Nephron (organoid): Measurements from ENCODE around the gene GPR15LG.

Experiments used
- H3K27ac Mint-ChIP-seq, 3 experiments: 2 replicates each; pipeline ENCODE4 v1.8.0; 2020; ENCODE audit warnings: mixed read lengths in 3 of 3, mild to moderate bottlenecking in 2 of 3, moderate library complexity in 1 of 3
- H3K27me3 Mint-ChIP-seq: 2 replicates; pipeline ENCODE4 v1.8.0; 2021; ENCODE audit warnings: low read depth, mild to moderate bottlenecking, moderate library complexity, mixed read lengths
- H3K36me3 Mint-ChIP-seq: 2 replicates; pipeline ENCODE4 v1.8.0; 2020; ENCODE audit warnings: low read depth, mixed read lengths
- H3K4me1 Mint-ChIP-seq: 2 replicates; pipeline ENCODE4 v1.8.0; 2020; ENCODE audit warnings: mixed read lengths
- H3K4me3 Mint-ChIP-seq, 3 experiments: 2 replicates each; pipeline ENCODE4 v1.8.0; 2020; ENCODE audit warnings: mild to moderate bottlenecking in 3 of 3, mixed read lengths in 3 of 3, moderate library complexity in 2 of 3
- H3K9me3 Mint-ChIP-seq: 2 replicates; pipeline ENCODE4 v1.8.0; 2020; ENCODE audit warnings: mixed read lengths
- TF ChIP-seq, protein P1 (sequence below), 3 experiments: fragments of 200-600 bp; sonication (generic); IDR thresholded peaks; one replicate each; pipeline ENCODE4 v1.5.0; 2021; ENCODE audit warnings: antibody characterized with exemption in 3 of 3; ENCODE audit not compliant: unreplicated experiment in 3 of 3

The GPR15LG gene

DNA sequence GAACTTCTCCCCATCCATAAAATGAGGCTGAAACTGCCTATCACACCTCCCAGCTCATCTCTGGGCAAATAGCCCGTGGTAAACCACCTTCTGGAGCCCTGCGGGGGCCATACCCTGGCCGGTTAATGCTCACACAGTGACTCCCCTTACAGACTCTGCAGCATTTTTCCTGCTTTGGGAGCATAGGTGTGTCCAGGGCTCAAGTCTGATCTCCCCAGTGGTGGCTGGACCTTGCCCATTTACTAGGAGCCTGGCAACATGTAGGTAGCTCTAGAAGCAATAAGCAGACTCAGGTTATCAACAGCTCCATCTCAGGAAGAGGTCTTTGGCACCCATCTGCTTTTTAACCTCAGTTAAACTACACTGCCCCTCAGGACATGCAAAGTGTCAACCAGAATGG, 15.2 kb downstream of the GPR15LG start:
- Mint-ChIP-seq H3K4me3 (no peak overlapping the region), H3K27ac (no peak overlapping the region), H3K27me3 (peaks cover 37% of the 10 kb centered on the region), H3K9me3 (no peaks in the 10 kb centered on the region), H3K36me3 (no peaks in the 10 kb centered on the region), H3K4me1 (no peaks in the 10 kb centered on the region)
- TF ChIP-seq, protein P1, sequence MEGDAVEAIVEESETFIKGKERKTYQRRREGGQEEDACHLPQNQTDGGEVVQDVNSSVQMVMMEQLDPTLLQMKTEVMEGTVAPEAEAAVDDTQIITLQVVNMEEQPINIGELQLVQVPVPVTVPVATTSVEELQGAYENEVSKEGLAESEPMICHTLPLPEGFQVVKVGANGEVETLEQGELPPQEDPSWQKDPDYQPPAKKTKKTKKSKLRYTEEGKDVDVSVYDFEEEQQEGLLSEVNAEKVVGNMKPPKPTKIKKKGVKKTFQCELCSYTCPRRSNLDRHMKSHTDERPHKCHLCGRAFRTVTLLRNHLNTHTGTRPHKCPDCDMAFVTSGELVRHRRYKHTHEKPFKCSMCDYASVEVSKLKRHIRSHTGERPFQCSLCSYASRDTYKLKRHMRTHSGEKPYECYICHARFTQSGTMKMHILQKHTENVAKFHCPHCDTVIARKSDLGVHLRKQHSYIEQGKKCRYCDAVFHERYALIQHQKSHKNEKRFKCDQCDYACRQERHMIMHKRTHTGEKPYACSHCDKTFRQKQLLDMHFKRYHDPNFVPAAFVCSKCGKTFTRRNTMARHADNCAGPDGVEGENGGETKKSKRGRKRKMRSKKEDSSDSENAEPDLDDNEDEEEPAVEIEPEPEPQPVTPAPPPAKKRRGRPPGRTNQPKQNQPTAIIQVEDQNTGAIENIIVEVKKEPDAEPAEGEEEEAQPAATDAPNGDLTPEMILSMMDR (IDR thresholded peaks at IDR 0.05; ENCODE audit: unreplicated experiment in 3 of 3): no peak

DNA sequence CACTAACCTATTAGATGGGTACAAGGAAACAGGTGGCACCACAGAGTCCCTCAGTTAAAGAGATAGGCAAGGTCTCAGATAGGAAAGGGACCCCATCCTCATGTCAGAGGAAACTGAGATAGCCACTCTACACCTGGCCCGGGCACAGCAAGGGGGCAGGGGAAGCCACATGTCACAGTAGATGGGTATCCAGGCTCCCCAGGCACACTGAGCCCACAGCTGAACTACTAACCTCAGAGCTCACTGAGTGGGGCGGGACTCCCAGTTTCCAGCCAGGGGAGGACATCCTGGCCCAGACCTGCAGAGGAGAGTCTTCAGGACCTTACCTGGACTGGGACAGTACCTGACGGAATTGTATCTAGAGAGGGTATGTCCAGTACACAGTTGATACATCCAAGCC, 17.0 kb downstream of the GPR15LG start:
- no peaks in the 10 kb centered on the region for H3K36me3 Mint-ChIP-seq
- peaks cover 55% of the 10 kb centered on the region for H3K27me3 Mint-ChIP-seq
- TF ChIP-seq, protein P1 (IDR thresholded peaks at IDR 0.05; ENCODE audit: unreplicated experiment in 3 of 3): no peak
- no peaks in the 10 kb centered on the region for H3K9me3 Mint-ChIP-seq
- no peak overlapping the region for H3K27ac Mint-ChIP-seq
- H3K4me3 Mint-ChIP-seq: no peak overlapping the region
- no peaks in the 10 kb centered on the region for H3K4me1 Mint-ChIP-seq

DNA sequence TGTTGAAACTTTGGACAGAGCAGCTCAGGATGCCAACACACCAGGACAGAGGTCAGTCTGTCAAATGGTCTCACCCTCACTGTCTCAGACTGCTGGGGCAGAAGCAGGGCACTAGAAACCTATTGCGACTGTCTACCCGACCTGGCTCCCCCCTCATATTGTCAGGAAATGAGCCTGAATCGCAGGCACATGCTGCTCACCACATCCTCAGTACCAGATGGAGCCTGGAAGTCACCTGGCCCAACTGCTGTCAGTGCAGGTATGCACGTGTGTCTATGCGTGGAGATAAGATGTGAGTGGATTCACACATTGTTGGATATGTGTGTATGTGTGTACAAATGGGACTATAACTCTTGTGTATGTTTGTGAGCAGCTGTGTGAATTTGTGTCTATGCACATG, 17.5 kb downstream of the GPR15LG start:
- Mint-ChIP-seq H3K27ac (no peak overlapping the region), H3K9me3 (no peaks in the 10 kb centered on the region), H3K4me1 (no peaks in the 10 kb centered on the region), H3K4me3 (no peak overlapping the region), H3K36me3 (no peaks in the 10 kb centered on the region), H3K27me3 (peaks cover 60% of the 10 kb centered on the region)
- TF ChIP-seq, protein P1 (IDR thresholded peaks at IDR 0.05; ENCODE audit: unreplicated experiment in 3 of 3): no peak

DNA sequence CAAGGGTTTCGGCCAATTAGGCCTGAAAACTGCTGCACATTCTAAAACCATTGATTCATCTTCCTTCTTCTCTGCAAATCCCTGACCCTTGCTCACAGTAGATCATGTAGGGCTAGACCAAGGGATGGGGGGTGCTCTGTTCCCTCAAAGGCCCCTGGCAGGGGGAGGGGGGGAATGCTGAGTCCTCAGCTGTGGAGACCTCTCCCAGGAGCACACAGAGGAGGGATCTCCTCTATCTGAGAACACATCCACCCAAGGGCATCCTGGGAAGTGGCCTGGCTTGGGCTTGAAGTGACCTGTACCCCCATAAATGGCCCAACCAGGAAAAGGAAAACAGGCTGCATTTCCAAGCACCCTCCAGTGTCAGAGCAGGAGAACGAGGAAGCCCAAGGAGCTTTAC, 19.7 kb downstream of the GPR15LG start:
- no peaks in the 10 kb centered on the region for H3K9me3 Mint-ChIP-seq
- no peak overlapping the region for H3K4me3 Mint-ChIP-seq
- no peaks in the 10 kb centered on the region for H3K4me1 Mint-ChIP-seq
- no peak overlapping the region for H3K27ac Mint-ChIP-seq
- TF ChIP-seq, protein P1 (IDR thresholded peaks at IDR 0.05; ENCODE audit: unreplicated experiment in 3 of 3): no peak
- H3K36me3 Mint-ChIP-seq: no peaks in the 10 kb centered on the region
- peaks cover 79% of the 10 kb centered on the region for H3K27me3 Mint-ChIP-seq

DNA sequence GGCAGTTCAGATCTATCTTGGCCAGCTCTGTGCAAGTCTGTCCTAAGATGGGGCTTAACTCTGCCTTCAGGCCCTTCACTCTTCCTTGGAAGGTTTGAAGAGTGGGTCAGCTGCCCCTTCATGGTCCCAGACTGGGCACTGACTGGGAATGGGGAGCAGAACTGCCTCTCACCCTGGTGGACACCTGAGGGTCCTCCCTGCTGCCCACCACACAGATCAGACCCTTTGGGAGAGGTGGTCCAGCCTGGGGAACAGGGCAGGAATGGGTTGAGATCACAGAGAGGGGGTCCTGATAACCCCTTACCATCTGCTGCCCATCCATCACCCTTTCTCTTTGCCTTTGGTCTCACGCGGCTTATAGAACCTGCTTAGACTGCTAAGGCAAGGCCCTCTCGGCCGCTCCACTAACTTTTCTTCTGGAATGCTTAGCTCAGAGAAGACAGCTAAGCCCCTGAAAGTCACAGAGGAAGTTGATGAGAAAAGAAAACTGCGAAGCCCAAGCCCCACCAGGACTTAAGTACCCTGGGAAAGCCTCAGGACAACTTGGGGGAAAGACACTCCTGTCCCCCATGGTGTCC, 20.3 kb downstream of the GPR15LG start:
- H3K9me3 Mint-ChIP-seq: no peaks in the 10 kb centered on the region
- TF ChIP-seq, protein P1 (IDR thresholded peaks at IDR 0.05; ENCODE audit: unreplicated experiment in 3 of 3): no peak
- H3K36me3 Mint-ChIP-seq: no peaks in the 10 kb centered on the region
- H3K27ac Mint-ChIP-seq: no peak overlapping the region
- H3K27me3 Mint-ChIP-seq: peaks cover 85% of the 10 kb centered on the region
- no peaks in the 10 kb centered on the region for H3K4me1 Mint-ChIP-seq
- peak overlapping the region; percentile 53 to 68 (median 56) for H3K4me3 Mint-ChIP-seq

DNA sequence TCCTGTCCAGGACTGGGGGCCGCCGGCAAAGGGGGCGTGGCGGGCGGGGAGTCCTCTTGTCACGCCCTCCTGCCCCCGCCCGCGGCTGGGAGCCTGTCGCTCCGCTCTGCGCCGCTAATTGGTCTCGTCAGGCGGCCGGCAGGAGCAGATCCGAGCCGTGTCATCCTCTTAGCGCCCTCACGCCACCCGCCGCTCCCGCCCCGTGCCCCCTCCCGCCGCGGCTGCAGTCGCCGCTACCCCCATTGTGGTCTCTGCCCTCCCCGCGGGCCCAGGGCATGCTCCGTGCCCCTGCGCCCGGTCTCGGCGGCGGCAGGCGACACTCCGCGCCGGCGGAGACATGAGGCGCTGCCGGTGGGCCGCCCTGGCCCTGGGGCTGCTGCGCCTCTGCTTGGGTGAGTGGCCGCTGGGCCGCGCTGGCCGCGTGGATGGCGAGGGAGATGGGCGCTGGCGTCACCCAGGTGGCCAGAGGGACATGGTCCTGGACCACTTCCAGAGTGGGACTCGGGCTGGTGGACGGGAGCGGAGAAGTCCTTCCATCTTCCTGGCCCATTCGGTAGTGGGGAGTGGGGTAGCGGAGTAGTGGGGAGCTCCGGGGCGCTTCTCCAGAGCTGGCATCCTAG, 20.9 kb downstream of the GPR15LG start, which contains the start of gene CDHR1:
CDHR1 (plus strand) TSS at position 114 of the 620 bp plus-strand sequence; CDS start at position 338, 224 bp downstream.
- H3K9me3 Mint-ChIP-seq: no peaks in the 10 kb centered on the region
- H3K27me3 Mint-ChIP-seq: peaks cover 91% of the 10 kb centered on the region
- peak within 1 kb of the TSS; percentile 53 to 68 (median 62) for H3K4me3 Mint-ChIP-seq
- H3K36me3 Mint-ChIP-seq: no peaks in the 10 kb centered on the region
- TF ChIP-seq, protein P1 (IDR thresholded peaks at IDR 0.05; ENCODE audit: unreplicated experiment in 3 of 3): no peak
- no peak within 1 kb of the TSS for H3K27ac Mint-ChIP-seq
- H3K4me1 Mint-ChIP-seq: no peaks in the 10 kb centered on the region
